ENCODE results near the gene ALOX12. TPM values are rescaled to one million over a fixed set of nuclear protein-coding genes. Genes with fewer than 3 reads are reported as not detected.
A peak's percentile ranks its signal among the peaks of the same experiment; 100 is the strongest.

The ALOX12 gene
- polyA plus RNA-seq, 3 donors, result 0.29 to 1.2 TPM; not detected in 1

GRCh38 chr17:7022781-7023571 lies 27.1 kb downstream of the ALOX12 start, which contains the start of gene BCL6B:
Gene BCL6B, plus strand, starts transcription at chr17:7023050. Its CDS starts 622 bp downstream, at chr17:7023672.
- H3K27me3 ChIP-seq (ENCODE audit: control insufficient read depth in 2 of 2, insufficient read depth in 2 of 2, low read length in 2 of 2), result peaks cover 0 to 25% of the 10 kb centered on the region in 2 donors
- 20% methylated on average over 32 of the region's 47 CpGs for WGBS (ENCODE audit: insufficient coverage)
- peak within 1 kb of the TSS; percentile 80 for H2AFZ ChIP-seq (ENCODE audit: insufficient read depth, low read depth, low read length, poor library complexity, severe bottlenecking)
- H3K9ac ChIP-seq (ENCODE audit: insufficient read depth, low read length, poor library complexity, severe bottlenecking), result peak within 1 kb of the TSS; percentile 27
- H3K4me2 ChIP-seq (replicated peaks; ENCODE audit: extremely low read depth, low read length, poor library complexity, severe bottlenecking), result peak within 1 kb of the TSS; percentile 77
- intact Hi-C loops (cut with micrococcal nuclease), result loop anchor here (5.0 kb wide), 1 partner anchor 111 kb away; no protein-coding TSS in a partner anchor
- H3K36me3 ChIP-seq (replicated peaks in 1 of 2; ENCODE audit: control insufficient read depth in 1 of 2, insufficient read depth in 2 of 2, low read length in 2 of 2), result no peaks in the 10 kb centered on the region
- Mint-ChIP-seq H3K27me3 (ENCODE audit: low read depth in 3 of 3) (peaks cover 29 to 35% (median 33%) of the 10 kb centered on the region in 3 donors), H3K4me3 (peak within 1 kb of the TSS; percentile 78 to 91), H3K9me3 (peaks cover 0 to 6% (median 0%) of the 10 kb centered on the region in 7 donors), H3K36me3 (peaks cover 2% of the 10 kb centered on the region in 2 donors), H3K27ac (peak within 1 kb of the TSS; percentile 42 to 94 (median 76)), H3K4me1 (peaks cover 30% of the 10 kb centered on the region)
- peak in 1 of 3 donors; percentile 19 for DNase-seq
- peaks cover 24 to 29% of the 10 kb centered on the region in 2 donors for H3K4me1 ChIP-seq (ENCODE audit: control insufficient read depth in 1 of 2, insufficient read depth in 2 of 2, low read length in 2 of 2)
- H3K9me3 ChIP-seq (replicated peaks in 1 of 2; ENCODE audit: control insufficient read depth in 1 of 2, insufficient read depth in 1 of 2, low read length in 2 of 2), result peaks cover 0 to 3% of the 10 kb centered on the region in 2 donors
- H3K79me2 ChIP-seq (ENCODE audit: insufficient read depth, low read length), result no peaks in the 10 kb centered on the region
- H3K4me3 ChIP-seq (replicated peaks in 1 of 3; ENCODE audit: low read depth in 2 of 3, low read length in 3 of 3), result peak within 1 kb of the TSS in 2 of 3 experiments; percentile 24 to 68
- no peak for TF ChIP-seq CTCF (IDR thresholded peaks at IDR 0.05)
- H3K27ac ChIP-seq (ENCODE audit: low read depth in 1 of 2, low read length in 2 of 2), result no peak within 1 kb of the TSS
- no peaks in the 10 kb centered on the region for H4K20me1 ChIP-seq (ENCODE audit: insufficient read depth, low read length)

GRCh38 chr17:7023576-7024401 lies 27.9 kb downstream of the ALOX12 start:
- Histone ChIP-seq H3K4me2 (replicated peaks; ENCODE audit: extremely low read depth, low read length, poor library complexity, severe bottlenecking) (peak overlapping the region; percentile 77), H3K36me3 (replicated peaks in 1 of 2; ENCODE audit: control insufficient read depth in 1 of 2, insufficient read depth in 2 of 2, low read length in 2 of 2) (no peaks in the 10 kb centered on the region), H3K9me3 (replicated peaks in 1 of 2; ENCODE audit: control insufficient read depth in 1 of 2, insufficient read depth in 1 of 2, low read length in 2 of 2) (peaks cover 0 to 3% of the 10 kb centered on the region in 2 donors), H3K79me2 (ENCODE audit: insufficient read depth, low read length) (no peaks in the 10 kb centered on the region), H2AFZ (ENCODE audit: insufficient read depth, low read depth, low read length, poor library complexity, severe bottlenecking) (peak overlapping the region; percentile 80), H3K9ac (ENCODE audit: insufficient read depth, low read length, poor library complexity, severe bottlenecking) (no peak overlapping the region), H3K4me3 (replicated peaks in 1 of 3; ENCODE audit: low read depth in 2 of 3, low read length in 3 of 3) (peak overlapping the region in 2 of 3 experiments; percentile 24 to 68), H3K27me3 (ENCODE audit: control insufficient read depth in 2 of 2, insufficient read depth in 2 of 2, low read length in 2 of 2) (peaks cover 0 to 25% of the 10 kb centered on the region in 2 donors), H4K20me1 (ENCODE audit: insufficient read depth, low read length) (no peaks in the 10 kb centered on the region), H3K4me1 (ENCODE audit: control insufficient read depth in 1 of 2, insufficient read depth in 2 of 2, low read length in 2 of 2) (peaks cover 24 to 29% of the 10 kb centered on the region in 2 donors), H3K27ac (ENCODE audit: low read depth in 1 of 2, low read length in 2 of 2) (no peak overlapping the region)
- peak overlapping the region; percentile 42 to 94 (median 76) for H3K27ac Mint-ChIP-seq
- peaks cover 0 to 6% (median 0%) of the 10 kb centered on the region in 7 donors for H3K9me3 Mint-ChIP-seq
- peak overlapping the region; percentile 78 to 91 for H3K4me3 Mint-ChIP-seq
- WGBS (ENCODE audit: insufficient coverage), result 41% methylated on average over 43 of the region's 51 CpGs
- H3K36me3 Mint-ChIP-seq, result peaks cover 2% of the 10 kb centered on the region in 2 donors
- peaks cover 30% of the 10 kb centered on the region for H3K4me1 Mint-ChIP-seq
- H3K27me3 Mint-ChIP-seq (ENCODE audit: low read depth in 3 of 3), result peaks cover 31 to 35% (median 33%) of the 10 kb centered on the region in 3 donors
- DNase-seq, result peak; percentile 95 to 98 (median 97)
- TF ChIP-seq CTCF (IDR thresholded peaks at IDR 0.05), result no peak
- intact Hi-C loops (cut with micrococcal nuclease), result loop anchor here (5.0 kb wide), 1 partner anchor 111 kb away; no protein-coding TSS in a partner anchor
